Activated CD4-positive, alpha-beta T cell treated with anti-CD3 and anti-CD28 coated beads for 4 hours (primary cell): ENCODE data around the gene STK11IP.

Source experiments
- DNase-seq, 2 donors: peaks; one replicate each; pipeline ENCODE4 v3.0.0-alpha.2; 2020

STK11IP gene

GRCh38 chr2:219597552-219598307 lies at the start of gene STK11IP:
STK11IP (plus strand) TSS chr2:219597857; CDS start chr2:219598120, 263 bp downstream.
- peak; percentile 88 to 89 for DNase-seq

- no peak for DNase-seq
Observed at GRCh38 chr2:219548990-219549389, 48.7 kb upstream of the STK11IP start.

GRCh38 chr2:219549619-219550018 lies 48.0 kb upstream of the STK11IP start:
- DNase-seq: no peak

GRCh38 chr2:219551441-219552381 lies 45.9 kb upstream of the STK11IP start:
- no peak for DNase-seq

GRCh38 chr2:219552382-219553167 lies 45.1 kb upstream of the STK11IP start:
- peak; percentile 76 to 80 for DNase-seq

GRCh38 chr2:219553168-219553417 lies 44.6 kb upstream of the STK11IP start:
- no peak for DNase-seq

- DNase-seq: no peak
Observed at GRCh38 chr2:219553463-219553963, 44.1 kb upstream of the STK11IP start.

- DNase-seq: no peak
Observed at GRCh38 chr2:219554350-219554749, 43.3 kb upstream of the STK11IP start.

GRCh38 chr2:219555956-219556355 lies 41.7 kb upstream of the STK11IP start:
- DNase-seq: no peak

- DNase-seq: no peak
Observed at GRCh38 chr2:219556413-219556812, 41.2 kb upstream of the STK11IP start.

- DNase-seq: no peak
Observed at GRCh38 chr2:219557320-219557719, 40.3 kb upstream of the STK11IP start.

- DNase-seq: no peak
Observed at GRCh38 chr2:219557791-219558785, 39.6 kb upstream of the STK11IP start.

- no peak for DNase-seq
Observed at GRCh38 chr2:219559156-219559915, 38.3 kb upstream of the STK11IP start.

GRCh38 chr2:219560037-219560892 lies 37.4 kb upstream of the STK11IP start:
- DNase-seq: no peak

- DNase-seq: no peak
Observed at GRCh38 chr2:219560893-219561178, 36.8 kb upstream of the STK11IP start.

GRCh38 chr2:219561179-219562048 lies 36.2 kb upstream of the STK11IP start:
- no peak for DNase-seq

- DNase-seq: no peak
Observed at GRCh38 chr2:219562049-219563020, 35.3 kb upstream of the STK11IP start.
